Neural progenitor cell (in vitro differentiated cells): ENCODE measurements around the gene MAFF. TPM values are rescaled to one million over a fixed set of nuclear protein-coding genes. Genes with fewer than 3 reads are reported as not detected.

Experiments used
- DNase-seq: peaks from one replicate; pipeline ENCODE4 v3.0.0-alpha.2; 2016; ENCODE audit warnings: low spot score
- H2AFZ ChIP-seq: fragments of 200-600 bp; sonication (generic); replicated peaks from 2 replicates; pipeline ENCODE4 v1.6.1; 2016; ENCODE audit warnings: antibody characterized with exemption
- H3F3A ChIP-seq: fragments of 200-600 bp; sonication (generic); 2 replicates; pipeline ENCODE4 v1.6.1; 2016; ENCODE audit warnings: antibody characterized with exemption, low read depth
- H3K27ac ChIP-seq: fragments of 200-600 bp; sonication (generic); 2 replicates; pipeline ENCODE4 v1.5.1; 2016; ENCODE audit warnings: mild to moderate bottlenecking
- H3K27me3 ChIP-seq: fragments of 200-600 bp; sonication (generic); 2 replicates; pipeline ENCODE4 v1.6.1; 2016; ENCODE audit warnings: mild to moderate bottlenecking, moderate library complexity
- H3K36me3 ChIP-seq: fragments of 200-600 bp; sonication (generic); 2 replicates; pipeline ENCODE4 v1.5.1; 2016
- H3K4me1 ChIP-seq: fragments of 200-600 bp; sonication (generic); 2 replicates; pipeline ENCODE4 v1.6.1; 2016; ENCODE audit warnings: mixed run types
- H3K4me2 ChIP-seq: fragments of 200-600 bp; sonication (generic); 2 replicates; pipeline ENCODE4 v1.6.1; 2016
- H3K4me3 ChIP-seq: fragments of 200-600 bp; sonication (generic); 2 replicates; pipeline ENCODE4 v1.5.1; 2016
- H3K79me2 ChIP-seq: fragments of 200-600 bp; sonication (generic); 2 replicates; pipeline ENCODE4 v1.6.1; 2016; ENCODE audit warnings: low read depth
- H3K9ac ChIP-seq: fragments of 200-600 bp; sonication (generic); 2 replicates; pipeline ENCODE4 v1.6.1; 2016
- H3K9me3 ChIP-seq: fragments of 200-600 bp; sonication (generic); 2 replicates; pipeline ENCODE4 v1.5.1; 2016; ENCODE audit warnings: low read depth
- H4K20me1 ChIP-seq: fragments of 200-600 bp; sonication (generic); 2 replicates; pipeline ENCODE4 v1.6.1; 2016; ENCODE audit warnings: low read depth
- H3K27ac Mint-ChIP-seq: 3 replicates; pipeline ENCODE4 v1.8.0; 2021; ENCODE audit warnings: mixed read lengths
- H3K27me3 Mint-ChIP-seq: 2 replicates; pipeline ENCODE4 v1.8.0; 2022; ENCODE audit warnings: low read depth, mild to moderate bottlenecking, inconsistent platforms, moderate library complexity, mixed read lengths; ENCODE audit not compliant: insufficient read depth
- H3K36me3 Mint-ChIP-seq: 3 replicates; pipeline ENCODE4 v1.8.0; 2021; ENCODE audit warnings: mixed read lengths
- H3K4me1 Mint-ChIP-seq: 3 replicates; pipeline ENCODE4 v1.8.0; 2021; ENCODE audit warnings: mixed read lengths
- H3K4me3 Mint-ChIP-seq: 3 replicates; pipeline ENCODE4 v1.8.0; 2021; ENCODE audit warnings: mild to moderate bottlenecking, moderate library complexity, mixed read lengths
- H3K9me3 Mint-ChIP-seq: 3 replicates; pipeline ENCODE4 v1.8.0; 2020; ENCODE audit warnings: mixed read lengths
- CTCF ChIP-seq: fragments of 200-600 bp; sonication (generic); IDR thresholded peaks from 2 replicates; pipeline ENCODE4 v1.5.1; 2017; ENCODE audit warnings: antibody characterized with exemption, mild to moderate bottlenecking
- EZH2 ChIP-seq: fragments of 200-600 bp; sonication (generic); IDR thresholded peaks from 2 replicates; pipeline ENCODE4 v1.6.1; 2017; ENCODE audit warnings: antibody characterized with exemption, mild to moderate bottlenecking, moderate library complexity
- EZH2phosphoT487 ChIP-seq: fragments of 200-600 bp; sonication (generic); IDR thresholded peaks from 2 replicates; pipeline ENCODE4 v1.6.1; 2017; ENCODE audit warnings: antibody characterized with exemption
- total RNA-seq: library from RNA; depleted of rRNA; stranded (reverse); fragments of >200 nt; gene quantifications from 2 replicates; pipeline ENCODE4 v1.2.3, GENCODE V29; 2015; ENCODE audit warnings: low replicate concordance

MAFF gene
- total RNA-seq, 1 donor from 2014 or later: 0.90 TPM

GRCh38 chr22:38215156-38216038 lies 13.6 kb downstream of the MAFF start:
- H3K27ac ChIP-seq: no peak overlapping the region
- H3K4me3 ChIP-seq: peak overlapping the region; percentile 29
- H3F3A ChIP-seq: no peaks in the 10 kb centered on the region
- H3K27me3 ChIP-seq: peaks cover 25% of the 10 kb centered on the region
- Mint-ChIP-seq H3K9me3 (no peaks in the 10 kb centered on the region), H3K27me3 (peaks cover 19% of the 10 kb centered on the region), H3K4me3 (peak overlapping the region; percentile 75), H3K36me3 (peaks cover 12% of the 10 kb centered on the region), H3K4me1 (peaks cover 30% of the 10 kb centered on the region), H3K27ac (peak overlapping the region; percentile 17)
- no peaks in the 10 kb centered on the region for H3K79me2 ChIP-seq
- no peaks in the 10 kb centered on the region for H3K9me3 ChIP-seq
- H3K9ac ChIP-seq: no peak overlapping the region
- no peaks in the 10 kb centered on the region for H3K36me3 ChIP-seq
- DNase-seq: no peak
- peaks cover 4% of the 10 kb centered on the region for H3K4me1 ChIP-seq
- no peak overlapping the region for H2AFZ ChIP-seq
- H4K20me1 ChIP-seq: peaks cover 17% of the 10 kb centered on the region
- TF ChIP-seq EZH2phosphoT487: no peak
- no peak for TF ChIP-seq EZH2
- no peak for TF ChIP-seq CTCF
- H3K4me2 ChIP-seq: peak overlapping the region; percentile 68

- H3K9me3 Mint-ChIP-seq: no peaks in the 10 kb centered on the region
- Histone ChIP-seq H3K79me2 (no peaks in the 10 kb centered on the region), H4K20me1 (peaks cover 3% of the 10 kb centered on the region), H3K4me3 (no peak overlapping the region), H3K9me3 (no peaks in the 10 kb centered on the region), H3K27ac (no peak overlapping the region), H3K27me3 (peaks cover 12% of the 10 kb centered on the region), H3F3A (no peaks in the 10 kb centered on the region), H3K4me2 (no peak overlapping the region), H2AFZ (no peak overlapping the region), H3K9ac (no peak overlapping the region), H3K36me3 (no peaks in the 10 kb centered on the region), H3K4me1 (peaks cover 4% of the 10 kb centered on the region)
- H3K4me3 Mint-ChIP-seq: peak overlapping the region; percentile 52
- peak overlapping the region; percentile 74 for H3K27ac Mint-ChIP-seq
- peak; percentile 65 for DNase-seq
- peaks cover 9% of the 10 kb centered on the region for H3K27me3 Mint-ChIP-seq
- no peak for TF ChIP-seq EZH2
- no peak for TF ChIP-seq EZH2phosphoT487
- no peak for TF ChIP-seq CTCF
- H3K36me3 Mint-ChIP-seq: peaks cover 16% of the 10 kb centered on the region
- H3K4me1 Mint-ChIP-seq: peaks cover 26% of the 10 kb centered on the region
These were observed 17.1 kb downstream of the MAFF start for GRCh38 chr22:38218661-38219622.

GRCh38 chr22:38219632-38220031 lies 17.8 kb downstream of the MAFF start:
- H3F3A ChIP-seq: no peaks in the 10 kb centered on the region
- H3K4me1 Mint-ChIP-seq: peaks cover 26% of the 10 kb centered on the region
- peaks cover 5% of the 10 kb centered on the region for H3K27me3 ChIP-seq
- no peak overlapping the region for H3K27ac ChIP-seq
- no peaks in the 10 kb centered on the region for H3K9me3 ChIP-seq
- peak overlapping the region; percentile 52 for H3K4me3 Mint-ChIP-seq
- no peaks in the 10 kb centered on the region for H4K20me1 ChIP-seq
- TF ChIP-seq CTCF: no peak
- TF ChIP-seq EZH2phosphoT487: no peak
- TF ChIP-seq EZH2: no peak
- H3K27ac Mint-ChIP-seq: peak overlapping the region; percentile 74
- no peak overlapping the region for H3K4me2 ChIP-seq
- no peaks in the 10 kb centered on the region for H3K9me3 Mint-ChIP-seq
- no peaks in the 10 kb centered on the region for H3K36me3 ChIP-seq
- no peak overlapping the region for H3K4me3 ChIP-seq
- DNase-seq: no peak
- H3K9ac ChIP-seq: no peak overlapping the region
- no peaks in the 10 kb centered on the region for H3K79me2 ChIP-seq
- peaks cover 11% of the 10 kb centered on the region for H3K27me3 Mint-ChIP-seq
- H2AFZ ChIP-seq: no peak overlapping the region
- H3K4me1 ChIP-seq: peaks cover 4% of the 10 kb centered on the region
- peaks cover 16% of the 10 kb centered on the region for H3K36me3 Mint-ChIP-seq
